Ovary (tissue), 9 donors: ENCODE measurements around the gene EVL. TPM values are rescaled to one million over a fixed set of nuclear protein-coding genes. Genes with fewer than 3 reads are reported as not detected.

Source experiments
- DNase-seq, 5 donors: peaks; one replicate each; pipeline ENCODE4 v3.0.0-alpha.2; 2019 to 2020
- H3K27ac ChIP-seq, 2 donors: fragments of 200-600 bp; one replicate each; pipeline versions ENCODE4 v1.5.1 to v1.8.0; 2019 to 2022
- H3K27me3 ChIP-seq: fragments of 200-600 bp; one replicate; pipeline ENCODE4 v1.8.0; 2022
- H3K36me3 ChIP-seq: fragments of 200-600 bp; sonication (generic); one replicate; pipeline ENCODE4 v1.5.1; 2019
- H3K4me1 ChIP-seq: one replicate; pipeline ENCODE4 v1.8.1; 2013; ENCODE audit warnings: mild to moderate bottlenecking, moderate library complexity; ENCODE audit not compliant: insufficient read depth
- H3K4me3 ChIP-seq: fragments of 200-600 bp; sonication (generic); one replicate; pipeline ENCODE4 v1.5.1; 2017
- H3K9me3 ChIP-seq, 2 donors: fragments of 200-600 bp in 1 of 2; sonication (generic) in 1 of 2; one replicate each; pipeline versions ENCODE4 v1.5.1 to v1.8.1; 2013 to 2019; ENCODE audit warnings: mild to moderate bottlenecking in 1 of 2, moderate library complexity in 1 of 2
- CTCF ChIP-seq, 3 donors: fragments of 450-650 bp in 2 of 3; fragments of 200-600 bp in 1 of 3; IDR thresholded peaks; one replicate each; pipeline versions ENCODE4 v1.5.1 to v1.8.0; 2016 to 2022; ENCODE audit warnings: antibody characterized with exemption in 3 of 3, mild to moderate bottlenecking in 1 of 3
- EP300 ChIP-seq: sonication (generic); formaldehyde crosslinking; IDR thresholded peaks from one replicate; pipeline ENCODE4 v1.6.1; 2017; ENCODE audit warnings: antibody characterized with exemption
- POLR2A ChIP-seq: fragments of 450-650 bp; IDR thresholded peaks from one replicate; pipeline ENCODE4 v1.6.1; 2017; ENCODE audit warnings: antibody characterized with exemption, mild to moderate bottlenecking, moderate library complexity
- WGBS, 3 donors: extraction: QIAGEN DNeasy Blood & Tissue Kit in 1 of 3; methylation state at CpG; one replicate each; pipeline versions ENCODE4 v1.1.5 to v1.1.7; 2013 to 2017; 5-methylcytosine and 5-hydroxymethylcytosine counted together
- intact Hi-C, 4 donors: fragments of 100-400 bp; cut with DNase I; formaldehyde crosslinking; loops; one replicate each; pipeline versions ENCODE4 v1.11.0 to v1.15.1; 2022 to 2023
- polyA plus RNA-seq, 2 donors: library from polyadenylated mRNA; stranded (reverse); fragments of 200-250 nt in 1 of 2; fragments of 350-450 nt in 1 of 2; fragmentation: Illumina TruSeq in 1 of 2; extraction: RNeasy Lipid Tissue Mini Kit (QIAGEN cat#74804) in 1 of 2; gene quantifications; one replicate each; pipeline ENCODE4 v1.2.3, GENCODE V29; 2013 to 2014
- total RNA-seq, 7 donors: library from RNA; depleted of rRNA in 2 of 7; stranded (reverse); fragments of >200 nt in 2 of 7; fragmentation: NEBNext Ultra II Directional in 3 of 7; extraction: Animal tissue kit (Norgen Biotek cat#: 25700) in 3 of 7; gene quantifications; one replicate each; pipeline versions ENCODE4 v1.1.0 to v1.2.4, GENCODE V29; 2016 to 2023
- donor health status: DM: no; HTN: no; CAD: no; lungs with moderate emphysema.
- donor health status: DM: no; HTN: no; CAD: no.
- donor health status: Bipolar disorder and iron deficiency.
- donor health status: DM: yes; HTN: yes; CAD: no.
- donor health status: DM: no; HTN: no; CAD: no.
- donor health status: DM: yes; HTN: yes; CAD: no.

EVL gene
- total and polyA plus RNA-seq, 9 donors: 41.0 to 105 (median 66.1) TPM

DNA sequence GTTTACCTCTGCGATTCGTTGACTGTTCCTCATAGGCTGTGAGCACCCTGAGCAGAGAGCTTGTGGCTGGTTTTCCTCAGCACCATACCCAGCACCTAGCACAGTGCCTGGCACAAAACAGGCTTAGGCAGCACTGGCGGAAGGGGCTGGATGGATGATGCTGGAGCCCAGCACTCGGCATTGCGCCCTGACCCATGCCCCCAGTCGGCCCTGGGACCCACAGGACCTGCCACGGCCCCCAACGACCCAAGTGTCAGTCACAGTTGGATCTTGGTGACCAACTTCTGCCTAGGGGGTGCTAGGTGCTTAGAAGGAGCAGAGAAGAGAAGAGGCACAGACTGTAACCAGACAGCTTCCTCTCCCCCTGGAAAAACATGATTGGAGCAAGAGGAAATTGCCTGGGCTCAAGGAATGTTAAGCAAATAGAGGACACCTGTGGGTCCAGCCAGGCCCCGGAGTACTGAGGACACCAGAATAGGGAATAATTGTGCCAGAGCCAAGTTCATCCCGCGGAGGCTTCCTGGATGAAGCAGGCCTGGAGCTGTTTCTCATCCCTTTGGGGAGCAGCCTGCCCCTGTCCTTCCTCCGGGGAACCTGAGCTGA is 62.7 kb downstream of the EVL start:
- Histone ChIP-seq H3K36me3 (no peaks in the 10 kb centered on the region), H3K4me3 (no peak overlapping the region), H3K27ac (no peak overlapping the region), H3K4me1 (no peaks in the 10 kb centered on the region), H3K9me3 (no peaks in the 10 kb centered on the region), H3K27me3 (no peaks in the 10 kb centered on the region)
- intact Hi-C loops: no loop called here
- TF ChIP-seq POLR2A (no peak), EP300 (no peak), CTCF (IDR thresholded peaks at IDR 0.05) (no peak)
- no peak for DNase-seq
- 89 to 98% (median 90%) methylated on average over 12 of the region's 12 CpGs for WGBS, 3 donors

GRCh38 chr14:100128688-100129087 is 63.5 kb downstream of the EVL start:
- H3K36me3 ChIP-seq: no peaks in the 10 kb centered on the region
- no peak overlapping the region for H3K27ac ChIP-seq
- no peak for TF ChIP-seq POLR2A
- no peaks in the 10 kb centered on the region for H3K27me3 ChIP-seq
- no peak for DNase-seq
- no peaks in the 10 kb centered on the region for H3K4me1 ChIP-seq
- 85 to 90% (median 89%) methylated on average over 12 of the region's 12 CpGs for WGBS, 3 donors
- no peaks in the 10 kb centered on the region for H3K9me3 ChIP-seq
- intact Hi-C loops: no loop called here
- no peak overlapping the region for H3K4me3 ChIP-seq

- H3K4me1 ChIP-seq: no peaks in the 10 kb centered on the region
- no peak overlapping the region for H3K4me3 ChIP-seq
- TF ChIP-seq CTCF (IDR thresholded peaks at IDR 0.05) (no peak), EP300 (no peak), POLR2A (no peak)
- no peaks in the 10 kb centered on the region for H3K36me3 ChIP-seq
- H3K27me3 ChIP-seq: no peaks in the 10 kb centered on the region
- DNase-seq: no peak
- 63 to 79% (median 77%) methylated on average over 7 of the region's 7 CpGs for whole genome bisulfite sequencing, 3 donors
- H3K9me3 ChIP-seq: no peaks in the 10 kb centered on the region
- no peak overlapping the region for H3K27ac ChIP-seq
- intact Hi-C loops: no loop called here
These were observed 64.0 kb downstream of the EVL start for GRCh38 chr14:100129161-100129589.

DNA sequence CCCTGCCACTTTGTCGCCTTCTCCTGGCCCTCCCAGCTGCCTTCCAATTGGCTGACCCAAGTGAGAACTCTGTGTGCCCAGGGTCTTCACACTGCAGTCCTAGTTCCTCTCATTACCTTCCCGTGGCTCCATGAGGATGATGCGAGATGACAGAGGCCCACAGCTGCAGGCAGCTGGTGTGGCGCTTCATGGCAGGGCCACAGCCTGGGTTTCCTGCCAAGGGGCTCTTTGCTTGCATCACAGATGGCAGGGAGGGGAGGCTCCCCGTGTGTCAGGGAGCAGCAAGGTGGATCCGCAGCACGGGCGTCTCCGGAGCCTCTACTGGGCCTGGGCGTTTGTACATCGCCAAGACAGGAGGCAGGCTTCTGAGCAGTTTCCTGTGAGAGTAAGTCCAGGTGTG is 65.3 kb downstream of the EVL start:
- TF ChIP-seq EP300 (no peak), POLR2A (no peak), CTCF (IDR thresholded peaks at IDR 0.05) (no peak)
- Histone ChIP-seq H3K27ac (no peak overlapping the region), H3K4me3 (no peak overlapping the region), H3K36me3 (no peaks in the 10 kb centered on the region), H3K27me3 (no peaks in the 10 kb centered on the region), H3K4me1 (no peaks in the 10 kb centered on the region), H3K9me3 (no peaks in the 10 kb centered on the region)
- WGBS, 3 donors: 73 to 84% (median 78%) methylated on average over 10 to 11 of the region's 11 CpGs
- intact Hi-C loops: no loop called here
- no peak for DNase-seq

DNA sequence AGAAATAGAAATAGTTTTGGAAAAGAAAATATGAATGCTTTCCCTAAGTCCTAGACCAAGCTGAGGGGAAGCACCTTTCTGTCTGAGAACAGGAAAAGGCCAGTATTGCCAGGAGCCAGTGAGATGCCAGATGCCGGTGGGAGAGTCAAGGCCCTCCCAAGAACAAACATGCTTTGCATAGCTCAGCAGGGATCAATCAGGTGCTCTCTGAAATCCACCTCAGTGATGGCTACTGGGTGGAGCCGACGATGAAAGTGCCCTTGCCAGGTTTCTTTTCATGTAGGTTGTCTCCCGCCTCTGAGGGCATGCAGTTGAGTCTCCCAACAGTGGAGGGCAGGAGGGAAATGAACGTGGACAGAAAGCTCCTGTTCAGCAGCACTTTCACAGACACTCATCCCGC is 66.0 kb downstream of the EVL start:
- H3K36me3 ChIP-seq: no peaks in the 10 kb centered on the region
- H3K4me3 ChIP-seq: no peak overlapping the region
- H3K27me3 ChIP-seq: no peaks in the 10 kb centered on the region
- no peak for TF ChIP-seq CTCF (IDR thresholded peaks at IDR 0.05)
- no peak for TF ChIP-seq EP300
- no peak for TF ChIP-seq POLR2A
- intact Hi-C loops: no loop called here
- 83 to 86% (median 85%) methylated on average over 6 of the region's 6 CpGs for WGBS, 3 donors
- H3K4me1 ChIP-seq: no peaks in the 10 kb centered on the region
- H3K9me3 ChIP-seq: no peaks in the 10 kb centered on the region
- no peak for DNase-seq
- H3K27ac ChIP-seq: no peak overlapping the region
